ENCODE data around the gene PCSK7. TPM values are rescaled to one million over a fixed set of nuclear protein-coding genes. Genes with fewer than 3 reads are reported as not detected.

PCSK7 gene
- total and polyA plus RNA-seq, 2 of the 8 experiments (the other 6 are each of a cell fraction or from before 2014, with no cell fraction given): 23.4 to 38.5 TPM

DNA sequence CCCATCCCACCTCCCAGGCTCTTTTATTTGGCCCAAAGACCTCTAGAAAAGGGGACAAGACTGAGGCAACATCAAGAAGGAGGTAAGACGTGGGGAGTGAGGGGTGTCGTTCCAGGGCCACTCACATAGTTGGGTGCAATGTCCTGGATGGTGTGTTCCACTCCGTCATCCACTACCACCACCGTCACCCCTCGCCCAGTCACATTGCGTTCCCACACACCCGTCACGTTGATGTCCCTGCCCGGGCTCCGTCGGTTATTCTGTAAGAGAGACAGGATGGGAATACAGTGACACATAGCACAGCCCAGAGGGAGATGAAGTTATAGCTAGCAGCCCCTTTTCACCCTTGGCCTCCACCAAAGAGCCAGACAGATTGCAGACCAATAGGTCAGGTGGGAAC, 3.8 kb downstream of the PCSK7 start:
- H3K27ac ChIP-seq (ENCODE audit: low read depth, low read length): no peak overlapping the region
- ChIA-PET CTCF (ENCODE audit: partially characterized antibody) (interaction anchor here (0.5 to 25.0 kb wide), 8 partner anchors 11 to 390 kb away, joined by 3 to 449 read pairs (median 23); partner anchors contain the start of genes SIDT2 and TAGLN), POLR2A (ENCODE audit: partially characterized antibody) (interaction anchor here (0.9 to 6.0 kb wide), 4 partner anchors 10 to 48 kb away, joined by 3 to 53 read pairs (median 5); partner anchors contain the start of gene SIDT2)
- no peaks in the 10 kb centered on the region for H3K9me3 ChIP-seq (ENCODE audit: insufficient read depth in 2 of 2, low read depth in 1 of 2, low read length in 1 of 2)
- H2BK120ac ChIP-seq (replicated peaks; ENCODE audit: low read depth, low read length): no peak overlapping the region
- H3K14ac ChIP-seq (ENCODE audit: insufficient read length): no peak overlapping the region
- H2BK20ac ChIP-seq (ENCODE audit: low read length): no peak overlapping the region
- H4K20me1 ChIP-seq (replicated peaks in 1 of 2; ENCODE audit: control insufficient read depth in 1 of 2, insufficient read depth in 2 of 2, low read length in 2 of 2): peaks cover 1 to 2% of the 10 kb centered on the region in 2 experiments
- no peak overlapping the region for H2BK15ac ChIP-seq (ENCODE audit: low read length)
- peaks cover 0 to 20% of the 10 kb centered on the region in 2 experiments; a peak in 2 of 4 replicates for H3K79me2 ChIP-seq (ENCODE audit: control insufficient read depth in 1 of 2, insufficient read depth in 2 of 2, low read length in 2 of 2)
- H4K8ac ChIP-seq (ENCODE audit: extremely low read depth, insufficient read depth, low read length): no peak overlapping the region
- H4K91ac ChIP-seq (replicated peaks; ENCODE audit: insufficient read length, low read length): no peak overlapping the region
- H3K9ac ChIP-seq (replicated peaks in 1 of 4; ENCODE audit: extremely low read depth in 1 of 4, low read depth in 3 of 4, low read length in 3 of 4): no peak overlapping the region
- H4K5ac ChIP-seq (ENCODE audit: insufficient read length, low read depth, low read length): no peak overlapping the region
- H3K36me3 ChIP-seq (ENCODE audit: control insufficient read depth in 2 of 4, insufficient read depth in 4 of 4, low read length in 3 of 4): peaks cover 7 to 23% (median 15%) of the 10 kb centered on the region in 4 experiments; a peak in 6 of 8 replicates
- H2BK5ac ChIP-seq (ENCODE audit: low read depth, low read length): no peak overlapping the region
- FAIRE-seq (no peak), DNase-seq (ENCODE audit: low read depth in 1 of 2, low spot score in 2 of 2) (no peak)
- WGBS, 2 experiments (ENCODE audit: extremely low coverage in 1 of 2, insufficient coverage in 1 of 2, insufficient read length in 1 of 2, insufficient replicate concordance in 2 of 2, low coverage in 1 of 2, low lambda C conversion rate in 2 of 2, missing lambda C conversion rate in 1 of 2): 95% methylated on average over 11 of the region's 11 CpGs; no CpG with 5 or more reads in 1 of the 2 experiments
- H2BK12ac ChIP-seq (ENCODE audit: low read depth, low read length): no peak overlapping the region
- H3K4me2 ChIP-seq (ENCODE audit: insufficient read depth in 1 of 2, low read depth in 2 of 2, low read length in 2 of 2): no peak overlapping the region
- peaks cover 7% of the 10 kb centered on the region; the same call in 1 of the 2 replicates for H3K79me1 ChIP-seq (ENCODE audit: low read depth, low read length)
- H3K56ac ChIP-seq (replicated peaks; ENCODE audit: insufficient read length, low read depth, low read length): no peak overlapping the region
- no peak overlapping the region for H2AK5ac ChIP-seq (ENCODE audit: low read depth, low read length)
- no peak overlapping the region for H3K4ac ChIP-seq (replicated peaks; ENCODE audit: insufficient read length, low read depth, low read length)
- H3K23me2 ChIP-seq (ENCODE audit: low read depth, low read length): peaks cover 7% of the 10 kb centered on the region
- H3K23ac ChIP-seq (ENCODE audit: insufficient read length): no peak overlapping the region
- H2AFZ ChIP-seq (ENCODE audit: low read length): no peak overlapping the region
- H3K27me3 ChIP-seq (replicated peaks in 1 of 4; ENCODE audit: control insufficient read depth in 3 of 4, extremely low read depth in 1 of 4, insufficient read depth in 3 of 4, low read length in 3 of 4): no peaks in the 10 kb centered on the region
- H3K18ac ChIP-seq (ENCODE audit: extremely low read depth, low read length): no peak overlapping the region
- peaks cover 0 to 7% (median under 1%) of the 10 kb centered on the region in 4 experiments; a peak in 3 of 7 replicates for H3K4me1 ChIP-seq (replicated peaks in 1 of 4; ENCODE audit: control insufficient read depth in 3 of 4, insufficient read depth in 4 of 4, low read length in 3 of 4)
- no peak overlapping the region for H3K4me3 ChIP-seq (ENCODE audit: extremely low read depth in 1 of 4, insufficient read depth in 2 of 4, low read depth in 3 of 4, low read length in 4 of 4)
- TF ChIP-seq SP4 (IDR thresholded peaks at IDR 0.05; ENCODE audit: low read length) (no peak), BCL11A (IDR thresholded peaks at IDR 0.05; ENCODE audit: low read depth in 2 of 2, low read length in 2 of 2) (no peak), TCF12 (IDR thresholded peaks at IDR 0.05; ENCODE audit: low read depth, low read length) (no peak), ZNF274 (IDR thresholded peaks at IDR 0.05; ENCODE audit: borderline replicate concordance, extremely low read depth, low read length) (no peak), ASH2L (IDR thresholded peaks at IDR 0.05; ENCODE audit: low read length) (no peak), RBBP5 (IDR thresholded peaks at IDR 0.05; ENCODE audit: borderline replicate concordance, low read depth, low read length) (no peak), CBX8 (IDR thresholded peaks at IDR 0.05; ENCODE audit: borderline replicate concordance, low read depth, low read length) (no peak), CTCF (IDR thresholded peaks at IDR 0.05; ENCODE audit: control extremely low read depth in 1 of 3, insufficient read depth in 1 of 3, low read depth in 1 of 3, low read length in 3 of 3) (no peak), SP2 (IDR thresholded peaks at IDR 0.05; ENCODE audit: low read length) (no peak), SAP30 (IDR thresholded peaks at IDR 0.05; ENCODE audit: insufficient read depth, insufficient replicate concordance, low read length) (no peak), POLR2A (IDR thresholded peaks at IDR 0.05; ENCODE audit: control extremely low read depth in 1 of 2, low read depth in 2 of 2, low read length in 2 of 2) (no peak)

Measured in H1 (cell line).